ACC112 (cell line): ENCODE data around the gene ZNF415.
A peak's percentile ranks its signal among the peaks of the same experiment; 100 is the strongest.
"Not testable (repeated sequence)": the region's sequence is repeated elsewhere in the genome, so short reads cannot be mapped to it uniquely, and the experiment has no call there.

Experiments
- H2AFZ ChIP-seq: fragments of 200-600 bp; sonication (generic); one replicate; pipeline ENCODE4 v1.6.0; 2017; ENCODE audit warnings: antibody characterized with exemption, low read length; ENCODE audit not compliant: unreplicated experiment
- H3K27ac ChIP-seq: fragments of 200-600 bp; sonication (generic); 2 replicates; pipeline ENCODE4 v1.5.1; 2014; ENCODE audit warnings: low read depth, mild to moderate bottlenecking, antibody characterized with exemption, low read length, moderate library complexity
- H3K27me3 ChIP-seq: fragments of 200-600 bp; sonication (generic); 2 replicates; pipeline ENCODE4 v1.6.1; 2014; ENCODE audit warnings: mild to moderate bottlenecking, antibody characterized with exemption, low read length, moderate library complexity, mixed read lengths; ENCODE audit not compliant: insufficient read depth
- H3K36me3 ChIP-seq: fragments of 200-600 bp; sonication (generic); 2 replicates; pipeline ENCODE4 v1.6.1; 2016; ENCODE audit warnings: mild to moderate bottlenecking, antibody characterized with exemption, low read length, moderate library complexity, mixed read lengths; ENCODE audit not compliant: insufficient read depth
- H3K4me1 ChIP-seq: fragments of 200-600 bp; sonication (generic); one replicate; pipeline ENCODE4 v1.6.1; 2016; ENCODE audit warnings: low read length, mixed read lengths; ENCODE audit not compliant: insufficient read depth, unreplicated experiment, control insufficient read depth
- H3K4me3 ChIP-seq: fragments of 200-600 bp; sonication (generic); 2 replicates; pipeline ENCODE4 v1.5.1; 2014; ENCODE audit warnings: mild to moderate bottlenecking, low read depth, low read length
- H3K79me2 ChIP-seq: fragments of 200-600 bp; sonication (generic); one replicate; pipeline ENCODE4 v1.6.0; 2016; ENCODE audit warnings: low read length; ENCODE audit not compliant: control insufficient read depth, unreplicated experiment, insufficient read depth

Gene ZNF415

DNA sequence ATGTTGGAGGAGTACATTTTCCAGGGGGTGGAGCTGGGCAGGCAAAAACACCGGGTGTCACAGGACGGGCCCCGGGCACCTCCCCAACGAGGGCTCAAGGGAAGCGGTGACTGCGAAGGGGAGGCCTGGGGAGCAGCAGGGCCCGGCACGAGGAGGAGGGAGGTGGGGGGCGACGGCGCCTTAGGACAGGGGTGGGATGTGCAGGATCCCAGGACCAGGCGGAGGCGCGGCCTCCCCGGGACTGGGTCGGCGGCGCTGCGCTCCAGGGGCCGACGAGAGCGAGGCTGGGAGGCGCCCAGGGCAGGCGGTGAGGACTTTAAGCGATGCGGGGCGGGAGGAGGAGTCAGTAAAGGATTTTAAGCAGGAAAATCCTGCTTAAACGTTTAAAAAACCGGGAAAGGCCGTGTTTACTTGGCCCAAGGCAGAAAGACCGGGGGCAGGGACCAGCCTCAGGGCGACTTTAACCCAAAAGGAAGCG is 29.9 kb downstream of the ZNF415 start:
- no peaks in the 10 kb centered on the region for H3K27me3 ChIP-seq
- H3K4me1 ChIP-seq = peaks cover 3% of the 10 kb centered on the region
- H3K4me3 ChIP-seq = peak overlapping the region; percentile 89
- H3K27ac ChIP-seq = peak overlapping the region; percentile 82
- peak overlapping the region; percentile 82 for H2AFZ ChIP-seq
- H3K36me3 ChIP-seq = no peaks in the 10 kb centered on the region
- H3K79me2 ChIP-seq = peaks cover 42% of the 10 kb centered on the region

DNA sequence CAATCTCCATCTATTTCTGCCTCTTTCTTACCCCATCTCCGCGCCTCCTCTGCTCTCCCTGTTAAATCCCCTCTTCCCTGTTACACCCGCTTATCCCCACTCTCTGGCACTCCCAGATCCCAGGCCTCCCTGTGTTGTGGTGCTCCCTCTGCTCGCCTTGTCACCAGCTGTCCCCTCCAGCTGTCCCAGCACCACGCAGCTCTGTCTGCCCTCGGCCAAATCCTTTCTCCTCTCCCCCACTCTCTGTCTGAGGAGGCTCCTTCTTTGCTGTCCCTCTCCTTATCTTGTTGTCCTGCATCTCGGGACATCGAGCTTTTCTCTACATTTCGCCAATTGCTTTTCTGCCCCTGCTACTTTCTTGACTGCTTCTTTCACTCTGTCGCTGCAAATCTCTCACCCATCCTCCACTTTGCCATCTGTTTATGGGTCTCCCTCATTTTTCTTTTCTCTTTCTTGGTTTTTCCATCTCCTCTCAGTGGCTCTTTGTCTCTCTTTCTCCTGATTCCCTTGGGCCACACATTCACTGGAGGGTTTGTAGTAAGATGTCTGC is 30.4 kb downstream of the ZNF415 start:
- H3K27ac ChIP-seq = peak overlapping the region; percentile 82; the same call in 1 of the 2 replicates
- H3K36me3 ChIP-seq = no peaks in the 10 kb centered on the region
- H2AFZ ChIP-seq = peak overlapping the region; percentile 82
- H3K4me1 ChIP-seq = peaks cover 3% of the 10 kb centered on the region
- no peaks in the 10 kb centered on the region for H3K27me3 ChIP-seq
- peaks cover 47% of the 10 kb centered on the region for H3K79me2 ChIP-seq
- H3K4me3 ChIP-seq = peak overlapping the region; percentile 89

DNA sequence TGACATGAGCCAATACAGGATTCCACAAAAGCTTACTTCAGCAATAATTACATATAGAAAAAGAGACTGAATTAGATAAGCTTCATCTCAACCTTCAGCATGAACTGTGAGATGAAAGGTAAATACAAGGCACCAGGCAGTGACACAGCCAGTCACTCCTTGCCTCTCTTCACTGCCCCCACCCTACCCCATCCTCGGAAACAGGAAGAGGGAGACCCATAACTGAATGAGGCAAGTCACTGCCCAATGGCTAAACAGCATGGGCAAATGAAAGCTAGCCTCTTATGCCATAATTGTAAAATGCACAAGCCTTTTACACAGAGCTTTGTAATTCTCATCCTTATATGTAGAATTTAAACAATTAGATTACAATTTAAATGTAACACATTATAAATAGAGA is 31.2 kb downstream of the ZNF415 start:
- H2AFZ ChIP-seq = no peak overlapping the region
- H3K79me2 ChIP-seq = peaks cover 48% of the 10 kb centered on the region
- H3K27ac ChIP-seq = no peak overlapping the region

DNA sequence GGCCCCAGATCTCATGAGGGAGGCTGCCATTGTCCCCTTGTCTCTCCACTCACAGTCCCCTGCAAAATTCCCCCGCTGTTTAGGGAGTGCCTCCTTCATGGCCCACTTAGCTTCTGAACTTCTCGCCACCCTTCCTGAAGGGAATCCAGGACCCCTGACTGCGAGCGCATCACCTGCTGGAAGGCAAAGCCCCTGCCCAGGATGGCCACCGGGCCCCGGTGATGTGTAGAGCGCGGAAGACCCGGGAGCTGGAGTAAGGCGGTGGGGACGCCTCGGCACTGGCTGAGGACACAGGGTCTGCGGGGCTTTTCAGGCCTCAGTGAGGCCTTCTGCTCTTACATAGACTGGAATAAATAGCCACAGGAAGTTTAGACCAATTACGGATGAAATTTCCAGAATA is 34.1 kb downstream of the ZNF415 start:
- H3K4me1 ChIP-seq, H3K36me3 ChIP-seq, H3K27ac ChIP-seq, H3K27me3 ChIP-seq, H3K4me3 ChIP-seq, H2AFZ ChIP-seq: not testable (repeated sequence)
- H3K79me2 ChIP-seq = peaks cover 59% of the 10 kb centered on the region

More for the DNA sequence above, 31.2 kb downstream of the ZNF415 start:
- Histone ChIP-seq H3K4me1 (peaks cover 3% of the 10 kb centered on the region), H3K27me3 (no peaks in the 10 kb centered on the region), H3K36me3 (no peaks in the 10 kb centered on the region), H3K4me3 (peak overlapping the region; percentile 89)

DNA sequence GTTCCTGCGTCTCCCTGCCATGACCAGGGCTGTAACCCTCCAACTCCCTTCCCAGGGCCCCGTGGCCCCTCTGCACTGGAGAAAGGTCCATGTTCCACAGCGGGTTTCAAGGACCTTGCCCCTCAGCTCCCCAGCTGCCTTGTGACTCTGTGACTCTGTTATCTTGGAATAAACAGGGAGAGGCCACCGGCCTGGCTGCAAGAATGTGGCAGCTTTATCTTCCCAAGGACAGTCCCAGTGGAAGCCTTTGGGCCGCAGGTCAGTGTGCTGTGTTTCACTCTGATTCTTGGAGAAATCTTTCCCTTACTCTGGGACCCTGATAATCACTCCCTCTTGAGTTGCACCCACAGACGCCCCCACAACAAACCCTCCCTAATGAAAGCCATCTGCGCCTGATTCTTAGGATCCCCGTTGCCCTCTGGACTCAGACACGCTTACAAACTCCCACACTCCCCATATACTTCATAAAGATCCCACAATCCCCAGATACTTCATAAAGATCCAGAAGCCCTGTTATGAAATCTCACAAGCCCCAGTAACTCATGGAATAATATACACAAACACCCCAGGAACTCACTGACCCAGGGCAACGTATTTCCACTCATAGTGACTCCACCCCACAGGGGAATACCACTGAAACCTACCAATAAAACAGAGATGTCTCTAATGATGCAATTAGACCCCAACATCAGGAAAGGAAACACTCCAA is 35.6 kb downstream of the ZNF415 start:
- not testable (repeated sequence) for H3K4me1 ChIP-seq, H3K4me3 ChIP-seq, H3K27ac ChIP-seq, H3K36me3 ChIP-seq, H3K27me3 ChIP-seq, H2AFZ ChIP-seq
- H3K79me2 ChIP-seq = peaks cover 53% of the 10 kb centered on the region

DNA sequence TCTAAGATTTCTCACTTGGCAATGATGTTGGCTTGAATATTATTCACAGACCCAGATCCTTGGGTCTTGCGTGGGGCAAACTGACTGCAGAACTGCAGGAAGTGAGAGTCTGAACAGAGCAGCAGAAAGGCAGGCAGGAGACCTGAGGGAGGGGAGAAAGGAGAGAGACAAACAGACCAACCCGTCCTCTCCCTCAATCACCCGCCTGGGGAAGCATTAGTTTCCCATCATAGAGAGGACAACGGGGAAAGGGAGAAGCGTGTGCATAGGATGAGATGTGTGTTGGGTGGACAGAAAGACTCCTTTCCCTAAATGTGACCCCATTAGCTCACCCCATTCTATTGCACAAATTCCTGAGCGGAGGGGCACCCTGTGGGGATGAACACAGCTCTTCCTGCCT is 36.1 kb downstream of the ZNF415 start:
- peaks cover 48% of the 10 kb centered on the region for H3K79me2 ChIP-seq
- H2AFZ ChIP-seq, H3K27me3 ChIP-seq, H3K4me1 ChIP-seq, H3K36me3 ChIP-seq, H3K4me3 ChIP-seq, H3K27ac ChIP-seq: not testable (repeated sequence)

DNA sequence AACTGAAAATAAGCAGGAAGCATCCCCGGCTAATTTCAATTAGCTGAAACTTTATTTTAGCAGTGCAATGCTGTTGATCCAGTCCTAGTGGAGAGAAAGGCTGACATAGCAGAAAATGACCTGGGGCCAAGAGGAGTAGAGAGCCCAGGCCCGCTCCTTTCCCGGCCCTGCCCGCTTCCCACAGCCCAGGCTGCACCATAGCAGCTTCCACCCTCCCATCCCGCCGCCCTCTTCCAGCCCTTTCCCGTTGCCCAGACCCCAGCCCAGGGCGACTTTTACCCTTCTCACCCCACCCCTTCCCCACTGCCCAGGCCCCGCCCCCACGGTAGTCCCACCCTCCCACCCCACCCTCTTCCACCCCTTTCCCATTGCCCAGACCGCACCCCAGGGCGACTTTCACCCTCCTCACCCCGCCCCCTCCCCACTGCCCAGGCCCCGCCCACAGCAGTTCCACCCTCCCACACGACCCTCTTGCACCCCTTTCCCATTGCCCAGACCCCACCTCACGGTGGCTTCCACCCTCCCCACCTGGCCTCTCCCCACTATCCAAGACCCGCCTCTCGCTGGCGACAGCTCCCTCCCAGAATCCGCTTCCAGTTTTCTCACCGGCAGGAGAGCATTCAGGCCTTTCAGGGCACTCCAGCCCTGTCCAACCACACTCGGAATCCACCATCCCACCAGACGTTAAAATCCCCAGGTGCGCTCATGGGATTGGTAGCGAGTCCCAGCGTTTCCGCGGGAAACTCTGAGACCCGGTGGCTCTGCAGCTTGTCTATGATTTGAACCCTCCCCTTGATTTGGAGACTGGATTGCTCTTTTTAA is 37.7 kb downstream of the ZNF415 start:
- no peak overlapping the region for H3K27ac ChIP-seq
- H3K79me2 ChIP-seq = peaks cover 35% of the 10 kb centered on the region
- H3K36me3 ChIP-seq = no peaks in the 10 kb centered on the region
- H3K4me3 ChIP-seq = no peak overlapping the region
- no peaks in the 10 kb centered on the region for H3K27me3 ChIP-seq
- no peak overlapping the region for H2AFZ ChIP-seq
- H3K4me1 ChIP-seq = no peaks in the 10 kb centered on the region

DNA sequence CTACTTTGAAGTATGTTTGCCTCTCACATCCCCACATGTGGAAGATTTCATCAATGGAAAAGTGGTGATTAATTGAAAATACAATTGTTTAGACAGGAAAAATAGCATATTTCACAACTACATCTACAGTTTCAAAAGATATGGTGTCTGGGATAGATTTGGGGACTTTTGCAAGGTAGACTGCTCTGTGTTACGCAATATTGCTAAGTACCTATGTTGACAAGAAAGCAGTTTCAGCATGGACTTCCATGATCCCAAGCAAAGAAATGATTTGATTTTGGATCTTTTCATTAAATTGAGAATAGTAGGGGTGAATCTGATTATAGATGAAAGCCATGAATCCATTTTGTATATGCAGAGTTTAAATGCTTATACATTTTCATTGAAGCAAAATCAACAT is 40.0 kb downstream of the ZNF415 start:
- H3K4me1 ChIP-seq = no peaks in the 10 kb centered on the region
- no peak overlapping the region for H2AFZ ChIP-seq
- no peaks in the 10 kb centered on the region for H3K27me3 ChIP-seq
- no peak overlapping the region for H3K4me3 ChIP-seq
- H3K27ac ChIP-seq = no peak overlapping the region
- no peaks in the 10 kb centered on the region for H3K36me3 ChIP-seq
- H3K79me2 ChIP-seq = peaks cover 17% of the 10 kb centered on the region

DNA sequence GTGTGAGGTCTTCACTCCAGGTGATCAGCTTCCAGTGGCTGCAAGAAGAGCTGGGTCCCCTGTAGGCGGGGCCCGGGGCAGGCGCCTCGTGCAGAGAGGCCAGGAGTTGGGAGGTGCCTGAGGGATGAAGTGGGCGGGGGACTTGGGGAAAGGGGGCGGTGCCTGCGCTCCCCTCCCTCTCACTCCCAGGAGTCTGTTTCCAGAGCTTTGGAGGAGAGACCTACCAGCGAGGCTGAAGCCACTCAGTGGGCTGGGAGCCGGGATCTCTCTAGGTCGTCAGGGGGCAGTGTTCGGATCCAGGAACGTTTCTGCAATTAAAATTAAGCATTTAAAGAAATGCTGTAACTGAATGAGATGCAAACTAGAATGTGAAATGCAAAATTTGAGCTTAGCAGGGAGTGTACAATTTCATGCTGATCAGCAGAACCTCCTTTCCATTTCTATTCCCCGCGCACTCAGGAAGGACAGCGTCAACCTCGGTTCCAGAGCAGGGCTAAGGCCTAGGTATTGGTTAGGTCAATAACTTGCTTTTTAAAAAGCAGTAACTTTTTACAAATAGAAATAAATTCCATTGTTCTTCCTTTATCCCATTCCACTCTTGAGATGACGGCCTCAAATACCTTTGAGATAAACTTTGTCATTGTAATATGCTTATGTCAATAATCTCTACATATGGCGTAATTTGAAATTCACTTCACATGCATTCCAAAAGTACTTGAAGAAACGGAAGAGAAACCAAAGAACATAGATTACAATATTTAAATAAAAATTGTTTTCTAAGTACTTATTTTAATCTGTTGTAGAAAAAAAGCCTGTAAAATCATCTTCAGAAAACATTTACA is 41.1 kb downstream of the ZNF415 start:
- Histone ChIP-seq H3K4me3 (no peak overlapping the region), H3K79me2 (peaks cover 11% of the 10 kb centered on the region), H2AFZ (no peak overlapping the region), H3K36me3 (no peaks in the 10 kb centered on the region), H3K27ac (no peak overlapping the region), H3K4me1 (no peaks in the 10 kb centered on the region), H3K27me3 (no peaks in the 10 kb centered on the region)

DNA sequence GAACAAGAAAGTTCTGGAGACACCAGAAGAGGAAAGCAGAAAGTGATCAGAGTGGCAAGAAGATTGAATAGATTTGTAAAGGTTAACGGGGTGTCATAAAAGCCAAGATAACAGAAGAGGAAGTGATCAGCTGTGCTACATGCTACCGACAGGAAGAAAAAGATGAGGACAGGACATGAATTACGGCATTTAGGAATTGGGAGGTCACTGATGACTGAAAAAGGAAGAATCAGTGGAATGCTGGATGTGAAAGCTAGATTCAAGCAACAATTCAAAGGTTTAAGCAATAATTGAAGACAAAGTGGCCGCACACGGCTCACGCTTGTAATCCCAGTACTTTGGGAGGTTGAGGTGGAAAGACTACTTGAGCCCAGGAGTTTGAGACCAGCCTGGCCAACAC is 44.6 kb downstream of the ZNF415 start:
- Histone ChIP-seq H3K4me3 (no peak overlapping the region), H2AFZ (no peak overlapping the region), H3K79me2 (no peaks in the 10 kb centered on the region), H3K4me1 (no peaks in the 10 kb centered on the region), H3K36me3 (peaks cover 7% of the 10 kb centered on the region), H3K27me3 (no peaks in the 10 kb centered on the region), H3K27ac (no peak overlapping the region)
